Measurements from ENCODE around the gene DVL3. TPM values are rescaled to one million over a fixed set of nuclear protein-coding genes. Genes with fewer than 3 reads are reported as not detected.
A peak's percentile ranks its signal among the peaks of the same experiment; 100 is the strongest.

The DVL3 gene
- polyA plus RNA-seq, 2 of the 4 experiments (the other 2 are of a cell fraction), result 14.1 to 24.4 TPM

- Histone ChIP-seq H3K27ac (peak overlapping the region; percentile 86 to 94), H3K4me3 (peak overlapping the region; percentile 88), H3K4me2 (peak overlapping the region; percentile 79), H3K9me3 (no peaks in the 10 kb centered on the region), H3K4me1 (peaks cover 12% of the 10 kb centered on the region; the same call in 2 of the 3 replicates)
- POLR2A ChIA-PET, result no interaction called here
- CTCF ChIA-PET, result interaction anchor here (0.5 kb wide), 1 partner anchor 25 kb away, joined by 3 read pairs; no protein-coding TSS in a partner anchor
- ATAC-seq (no peak), FAIRE-seq (no peak), DNase-seq (ENCODE audit: low read depth in 1 of 2, low spot score in 1 of 2) (no peak)
- WGBS (ENCODE audit: missing lambda C conversion rate), result 18% methylated on average over 3 of the region's 3 CpGs
- TF ChIP-seq CEBPB (IDR thresholded peaks at IDR 0.05) (no peak), KDM5A (IDR thresholded peaks at IDR 0.05) (no peak), ELK1 (IDR thresholded peaks at IDR 0.05; ENCODE audit: low read depth, low read length) (no peak), SMC3 (IDR thresholded peaks at IDR 0.05) (no peak)
Observed at GRCh38 chr3:184186902-184187207, 31.7 kb downstream of the DVL3 start.

- no peak overlapping the region for H3K27ac ChIP-seq
- FAIRE-seq (no peak), DNase-seq (ENCODE audit: low read depth in 1 of 2, low spot score in 1 of 2) (no peak), ATAC-seq (no peak)
- WGBS (ENCODE audit: missing lambda C conversion rate), result 92% methylated on average over 15 of the region's 17 CpGs
- H3K4me1 ChIP-seq, result peaks cover 12% of the 10 kb centered on the region; the same call in 2 of the 3 replicates
- CTCF ChIA-PET, result no interaction called here
- H3K4me2 ChIP-seq, result no peak overlapping the region
- POLR2A ChIA-PET, result no interaction called here
- TF ChIP-seq FOXS1 (CRISPR knock-in tag; IDR thresholded peaks at IDR 0.05) (no peak), HEYL (CRISPR knock-in tag; IDR thresholded peaks at IDR 0.05) (no peak), BHLHE40 (IDR thresholded peaks at IDR 0.05; ENCODE audit: low read depth, low read length) (no peak), BCL3 (IDR thresholded peaks at IDR 0.05) (no peak), USF2 (IDR thresholded peaks at IDR 0.05) (no peak), ATOH8 (CRISPR knock-in tag; IDR thresholded peaks at IDR 0.05; ENCODE audit: low read depth) (no peak)
- no peaks in the 10 kb centered on the region for H3K9me3 ChIP-seq
- H3K4me3 ChIP-seq, result no peak overlapping the region
Observed at GRCh38 chr3:184188080-184188479, 32.9 kb downstream of the DVL3 start.

GRCh38 chr3:184189421-184189820, 34.2 kb downstream of the DVL3 start:
- DNase-seq (ENCODE audit: low read depth in 1 of 2, low spot score in 1 of 2), result no peak
- ChIA-PET POLR2A (no interaction called here), CTCF (interaction anchor here (1.2 to 1.3 kb wide), 2 partner anchors 9 to 39 kb away, joined by 3 to 4 read pairs; no protein-coding TSS in a partner anchor)
- no peaks in the 10 kb centered on the region for H3K9me3 ChIP-seq
- TF ChIP-seq HOXB5 (CRISPR knock-in tag; IDR thresholded peaks at IDR 0.05) (no peak), MAZ (IDR thresholded peaks at IDR 0.05; ENCODE audit: borderline replicate concordance, low read depth, low read length) (no peak), USF2 (IDR thresholded peaks at IDR 0.05) (no peak), HEYL (CRISPR knock-in tag; IDR thresholded peaks at IDR 0.05) (no peak), EHF (CRISPR knock-in tag; IDR thresholded peaks at IDR 0.05) (no peak), EHMT2 (IDR thresholded peaks at IDR 0.05; ENCODE audit: low read depth) (no peak), CEBPB (IDR thresholded peaks at IDR 0.05) (no peak), POLR2A (IDR thresholded peaks at IDR 0.05; ENCODE audit: low read length) (no peak), RFX5 (IDR thresholded peaks at IDR 0.05) (no peak), ESRRA (IDR thresholded peaks at IDR 0.05; ENCODE audit: borderline replicate concordance, low read length) (no peak), TFCP2L1 (CRISPR knock-in tag; IDR thresholded peaks at IDR 0.05) (no peak), KDM5A (IDR thresholded peaks at IDR 0.05) (no peak), NR3C1 (IDR thresholded peaks at IDR 0.05) (no peak), E2F6 (IDR thresholded peaks at IDR 0.05; ENCODE audit: borderline replicate concordance, low read depth) (no peak), HMGXB4 (CRISPR knock-in tag; IDR thresholded peaks at IDR 0.05; ENCODE audit: borderline replicate concordance) (no peak)
- no peak for FAIRE-seq
- no peak overlapping the region for H3K4me2 ChIP-seq
- WGBS (ENCODE audit: missing lambda C conversion rate), result 92% methylated on average over 9 of the region's 13 CpGs
- no peak overlapping the region for H3K4me3 ChIP-seq
- H3K27ac ChIP-seq, result no peak overlapping the region
- H3K4me1 ChIP-seq, result peaks cover 12% of the 10 kb centered on the region; the same call in 2 of the 3 replicates
- no peak for ATAC-seq

Data from A549 (cell line).